ENCODE data around the gene CDAN1.

CDAN1 gene

DNA sequence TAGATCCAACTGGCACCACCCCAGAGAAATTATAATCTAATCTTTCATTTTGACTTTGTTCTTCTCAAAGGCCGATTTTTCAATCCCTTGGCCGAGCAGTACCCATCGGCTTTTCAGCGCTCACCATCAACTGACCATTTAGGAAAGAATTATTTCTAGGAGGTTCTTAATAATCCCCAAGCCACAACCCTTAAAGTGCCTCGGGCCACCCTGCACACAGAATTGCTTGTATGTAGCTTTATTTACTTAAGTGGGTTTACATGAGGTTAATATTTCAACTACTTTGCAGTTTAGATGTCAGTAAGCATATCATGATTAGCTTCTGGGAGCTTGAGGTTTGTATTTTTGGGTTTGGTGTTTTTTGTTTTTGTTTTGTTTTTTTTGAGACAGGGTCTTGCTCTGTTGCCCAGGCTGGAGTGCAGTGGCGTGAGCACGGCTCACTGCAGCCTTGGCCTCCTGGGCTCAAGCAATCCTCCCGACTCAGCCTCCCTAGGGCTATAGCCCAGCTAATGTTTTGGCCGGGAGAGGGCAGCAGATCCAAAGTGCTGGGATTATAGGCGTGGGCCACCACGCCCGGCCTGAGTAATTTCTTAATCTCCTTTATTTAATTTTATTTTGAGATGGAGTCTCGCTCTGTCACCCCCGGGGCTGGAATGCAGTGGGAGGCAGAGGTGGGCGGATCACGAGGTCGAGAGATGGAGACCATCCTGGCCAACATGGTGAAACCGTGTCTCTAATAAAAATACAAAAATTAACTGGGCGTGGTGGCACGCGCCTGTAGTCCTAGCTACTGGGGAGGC, 801 bp upstream of the CDAN1 start:
- H3K27ac ChIP-seq: peak overlapping the region; percentile 78 to 88
- no peak for DNase-seq (ENCODE audit: low spot score)
- H3K4me3 ChIP-seq: peak overlapping the region; percentile 88
- TF ChIP-seq, protein P1, sequence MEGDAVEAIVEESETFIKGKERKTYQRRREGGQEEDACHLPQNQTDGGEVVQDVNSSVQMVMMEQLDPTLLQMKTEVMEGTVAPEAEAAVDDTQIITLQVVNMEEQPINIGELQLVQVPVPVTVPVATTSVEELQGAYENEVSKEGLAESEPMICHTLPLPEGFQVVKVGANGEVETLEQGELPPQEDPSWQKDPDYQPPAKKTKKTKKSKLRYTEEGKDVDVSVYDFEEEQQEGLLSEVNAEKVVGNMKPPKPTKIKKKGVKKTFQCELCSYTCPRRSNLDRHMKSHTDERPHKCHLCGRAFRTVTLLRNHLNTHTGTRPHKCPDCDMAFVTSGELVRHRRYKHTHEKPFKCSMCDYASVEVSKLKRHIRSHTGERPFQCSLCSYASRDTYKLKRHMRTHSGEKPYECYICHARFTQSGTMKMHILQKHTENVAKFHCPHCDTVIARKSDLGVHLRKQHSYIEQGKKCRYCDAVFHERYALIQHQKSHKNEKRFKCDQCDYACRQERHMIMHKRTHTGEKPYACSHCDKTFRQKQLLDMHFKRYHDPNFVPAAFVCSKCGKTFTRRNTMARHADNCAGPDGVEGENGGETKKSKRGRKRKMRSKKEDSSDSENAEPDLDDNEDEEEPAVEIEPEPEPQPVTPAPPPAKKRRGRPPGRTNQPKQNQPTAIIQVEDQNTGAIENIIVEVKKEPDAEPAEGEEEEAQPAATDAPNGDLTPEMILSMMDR (IDR thresholded peaks at IDR 0.05): no peak

DNA sequence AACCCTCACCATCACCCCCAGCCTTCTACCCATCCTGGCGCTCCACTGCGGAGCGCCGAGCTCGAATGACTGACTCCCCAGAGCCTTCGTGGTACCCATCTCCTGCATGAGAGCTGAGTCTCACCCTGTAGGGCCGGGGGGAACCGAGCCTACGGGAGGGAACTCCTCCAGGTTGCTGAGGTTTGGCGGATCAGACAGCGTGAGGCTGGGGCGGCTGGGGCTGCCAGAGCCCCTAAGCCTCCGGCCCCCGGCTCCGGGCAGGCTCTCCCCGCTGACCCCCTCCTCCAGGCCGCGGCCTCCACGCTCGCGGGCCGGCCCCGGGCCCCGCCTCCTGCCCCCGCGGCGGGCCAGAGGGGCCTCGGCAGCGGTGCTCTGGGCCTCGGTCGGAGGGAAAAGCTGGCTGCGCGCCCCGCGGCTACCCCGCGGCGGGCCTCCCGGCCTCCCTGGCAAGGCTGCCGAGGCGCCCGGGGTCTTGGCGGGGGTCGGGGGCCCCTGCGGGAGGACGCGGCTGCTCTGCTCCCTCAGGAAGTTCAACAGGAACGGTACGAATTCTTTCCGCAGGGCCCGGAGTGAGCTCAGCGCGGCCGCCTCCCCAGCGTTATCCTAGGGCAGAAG, 643 bp downstream of the CDAN1 start:
- DNase-seq (ENCODE audit: low spot score): no peak
- peak overlapping the region; percentile 88 for H3K4me3 ChIP-seq

DNA sequence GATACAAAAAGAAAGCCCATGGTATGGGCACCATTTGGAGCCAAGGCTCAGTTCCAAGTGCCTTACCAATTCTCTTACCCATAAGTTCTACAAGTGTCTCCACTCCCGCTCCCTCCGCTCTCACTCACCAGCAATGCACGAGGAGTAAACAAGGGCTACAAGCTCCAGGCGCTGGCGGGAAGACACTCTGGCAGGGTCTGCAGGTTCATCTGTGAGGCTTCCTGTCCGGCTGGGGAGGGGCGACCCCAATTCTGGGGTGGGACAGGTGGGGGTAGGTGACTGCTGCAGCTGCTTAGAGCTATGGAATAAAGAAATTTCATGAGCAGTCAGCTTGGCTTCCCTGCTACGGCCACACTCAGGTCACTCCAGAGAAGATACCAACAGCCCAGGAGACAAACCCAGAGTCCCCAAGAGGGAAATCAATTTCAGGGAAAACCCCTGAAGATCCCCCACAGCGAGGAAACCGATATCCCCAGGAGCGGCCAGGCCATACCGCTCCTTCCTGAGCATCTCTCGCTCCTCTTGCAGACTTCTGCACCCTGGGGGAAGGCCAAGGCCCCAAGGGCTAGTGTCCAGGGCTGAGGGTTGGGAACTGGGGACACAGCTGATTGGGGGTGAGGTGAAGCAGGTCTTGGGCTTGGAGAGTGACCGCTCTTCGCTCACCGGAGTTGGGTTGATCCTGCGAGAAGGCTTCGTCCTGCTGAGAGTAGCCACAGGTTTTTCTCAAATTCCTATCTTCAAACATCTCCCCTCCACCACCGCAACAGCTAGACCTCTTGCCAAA, 1.4 kb downstream of the CDAN1 start:
- no peak for DNase-seq (ENCODE audit: low spot score)
- peak overlapping the region in 1 of 2 donors; percentile 88 for H3K27ac ChIP-seq
- H3K4me3 ChIP-seq: peak overlapping the region; percentile 88
- TF ChIP-seq, protein P1 (IDR thresholded peaks at IDR 0.05): no peak

More for the DNA sequence above, 643 bp downstream of the CDAN1 start:
- peak overlapping the region; percentile 78 to 88 for H3K27ac ChIP-seq
- TF ChIP-seq, protein P1 (IDR thresholded peaks at IDR 0.05): no peak

DNA sequence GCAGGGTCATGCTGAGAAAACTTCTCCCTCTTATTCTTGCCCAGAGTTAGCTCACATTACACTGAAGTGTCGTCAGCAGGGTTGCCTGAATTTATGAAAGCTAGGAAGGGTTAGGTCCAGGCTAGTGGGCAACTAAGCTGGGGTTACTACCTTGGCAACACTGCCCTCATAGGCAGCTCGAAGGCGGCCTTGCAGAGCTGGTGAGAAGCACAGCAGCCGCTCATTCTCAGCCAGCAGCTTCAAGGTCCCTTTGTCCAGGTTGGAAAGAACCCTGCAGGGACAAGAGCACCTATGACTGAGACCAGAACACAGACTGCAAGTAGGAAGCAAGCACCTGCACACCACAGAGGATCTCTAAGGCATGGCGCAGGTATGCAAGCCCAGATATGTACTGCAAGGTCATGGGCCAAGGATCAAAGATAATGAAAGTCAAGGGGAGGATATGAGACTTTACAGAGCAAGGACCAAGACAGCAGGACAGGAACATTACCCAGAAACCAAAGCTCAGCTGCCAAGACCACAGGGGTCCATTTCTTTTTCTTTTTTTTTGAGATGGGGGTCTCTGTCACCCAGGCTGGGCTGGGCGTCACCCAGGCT, 2.8 kb downstream of the CDAN1 start:
- no peak overlapping the region for H3K27ac ChIP-seq
- TF ChIP-seq, protein P1 (IDR thresholded peaks at IDR 0.05): no peak
- H3K4me3 ChIP-seq: no peak overlapping the region
- DNase-seq (ENCODE audit: low spot score): no peak

DNA sequence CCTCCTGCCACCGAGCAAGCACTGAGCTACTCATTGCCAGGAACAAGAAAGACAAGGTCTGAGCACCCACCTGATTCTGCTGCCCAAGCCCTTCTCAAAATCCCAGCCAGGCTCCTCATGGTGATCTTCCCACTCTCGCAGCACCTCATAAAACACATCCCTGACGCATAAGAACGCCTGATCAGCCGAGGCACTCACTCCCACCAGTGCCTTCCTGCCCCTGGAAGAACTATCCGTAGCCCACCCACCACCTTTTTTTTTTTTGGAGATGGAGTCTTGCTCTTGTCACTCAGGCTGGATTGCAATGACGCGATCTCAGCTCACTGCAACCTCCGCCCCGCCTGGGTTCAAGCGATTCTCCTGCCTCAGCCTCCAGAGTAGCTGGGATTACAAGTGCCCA, 3.9 kb downstream of the CDAN1 start:
- TF ChIP-seq, protein P1 (IDR thresholded peaks at IDR 0.05): no peak
- Histone ChIP-seq H3K27ac (no peak overlapping the region), H3K4me3 (no peak overlapping the region)
- no peak for DNase-seq (ENCODE audit: low spot score)

DNA sequence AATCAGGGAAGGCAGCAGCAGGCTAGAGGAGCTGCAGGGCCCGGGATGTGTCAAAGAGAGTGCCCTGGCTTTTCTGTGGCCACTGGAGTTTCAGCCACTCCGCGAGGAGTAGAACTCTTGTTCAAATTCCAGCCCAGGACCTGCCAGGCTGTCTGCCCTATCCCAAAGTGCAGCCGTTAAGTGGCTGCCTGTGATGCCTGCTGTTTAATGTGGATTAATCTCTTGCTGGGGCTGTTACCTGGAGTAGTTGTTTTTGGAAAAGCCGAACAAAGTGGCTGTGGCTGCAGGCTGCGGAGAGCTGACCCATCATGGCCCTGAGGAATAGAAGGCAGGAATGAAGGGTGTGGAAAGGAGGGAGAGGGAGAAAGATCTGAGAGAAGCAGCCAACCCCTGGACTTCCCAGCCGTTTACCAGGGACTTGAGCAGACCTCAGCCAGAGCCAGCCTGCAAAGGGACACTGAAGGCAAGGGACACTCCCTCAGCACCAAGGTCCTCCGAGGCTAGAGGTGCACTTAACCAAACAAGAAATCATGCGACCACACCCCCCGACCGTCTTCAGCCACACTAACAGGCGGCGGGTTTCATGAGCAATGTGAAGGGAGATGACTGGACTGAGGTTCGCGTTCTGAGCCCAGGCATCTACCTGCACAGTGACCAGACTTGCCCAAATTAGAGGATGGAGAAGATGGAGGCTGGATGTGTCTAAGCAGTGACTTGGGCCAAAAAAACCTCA, 4.7 kb downstream of the CDAN1 start:
- no peak overlapping the region for H3K27ac ChIP-seq
- TF ChIP-seq, protein P1 (IDR thresholded peaks at IDR 0.05): no peak
- no peak overlapping the region for H3K4me3 ChIP-seq
- no peak for DNase-seq (ENCODE audit: low spot score)
